Stimulated activated naive B cell treated with anti-CD40 and anti-IgM and Interleukin-4, amounts not matched to agents 10 μg/mL and 1 μg/mL and 100 μg/mL, for 72 hours (primary cell): Measurements from ENCODE around the gene OTULIN.

Source experiments
- ATAC-seq, 2 donors: fragments of 150-1000 bp; cut with Tn5 transposase; replicated peaks; 2 replicates each; pipeline ENCODE4 v1.10.0; 2021; ENCODE audit warnings: moderate library complexity in 1 of 2
- DNase-seq: peaks from one replicate; pipeline ENCODE4 v3.0.0; 2021
- H3K27ac Mint-ChIP-seq: one replicate; pipeline ENCODE4 v1.8.0; 2022; ENCODE audit warnings: mild to moderate bottlenecking, mixed read lengths
- H3K27me3 Mint-ChIP-seq, 2 donors: one replicate each; pipeline ENCODE4 v1.8.0; 2022; ENCODE audit warnings: mixed read lengths in 2 of 2
- H3K36me3 Mint-ChIP-seq, 2 donors: one replicate each; pipeline ENCODE4 v1.8.0; 2022; ENCODE audit warnings: mixed read lengths in 2 of 2, mild to moderate bottlenecking in 1 of 2
- H3K4me1 Mint-ChIP-seq, 2 donors: one replicate each; pipeline ENCODE4 v1.8.0; 2022; ENCODE audit warnings: mixed read lengths in 2 of 2, mild to moderate bottlenecking in 1 of 2
- H3K4me3 Mint-ChIP-seq, 2 donors: one replicate each; pipeline ENCODE4 v1.8.0; 2022; ENCODE audit warnings: mild to moderate bottlenecking in 2 of 2, mixed read lengths in 2 of 2, moderate library complexity in 1 of 2
- H3K9me3 Mint-ChIP-seq, 2 donors: one replicate each; pipeline ENCODE4 v1.8.0; 2022; ENCODE audit warnings: mixed read lengths in 2 of 2, mild to moderate bottlenecking in 1 of 2

OTULIN gene

GRCh38 chr5:14741801-14742440, 77.4 kb downstream of the OTULIN start:
- Mint-ChIP-seq H3K36me3 (peaks cover 7 to 19% of the 10 kb centered on the region in 2 donors), H3K4me3 (no peak overlapping the region), H3K27me3 (no peaks in the 10 kb centered on the region), H3K4me1 (peaks cover 10 to 25% of the 10 kb centered on the region in 2 donors), H3K27ac (no peak overlapping the region), H3K9me3 (no peaks in the 10 kb centered on the region)
- DNase-seq (no peak), ATAC-seq (no peak)

DNA sequence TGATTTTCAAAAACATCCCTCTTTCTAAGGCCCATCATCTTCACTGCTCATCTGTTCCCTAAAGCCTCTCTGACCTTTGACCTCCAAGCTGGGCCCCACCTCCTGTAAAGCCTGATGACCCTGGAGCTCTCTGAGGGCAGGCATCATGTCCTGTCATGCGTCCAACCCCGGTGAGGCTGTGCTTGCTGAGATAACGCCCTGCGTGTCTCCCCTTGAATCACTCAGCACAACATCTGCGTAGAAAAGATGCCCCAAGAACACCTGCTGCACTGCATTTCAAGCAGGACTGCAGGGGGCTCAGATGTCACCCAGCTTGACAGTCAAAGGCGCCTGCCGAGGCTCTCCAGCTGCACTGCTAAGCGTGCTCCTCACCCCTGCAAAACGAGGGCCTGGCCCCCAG, 78.0 kb downstream of the OTULIN start:
- no peaks in the 10 kb centered on the region for H3K9me3 Mint-ChIP-seq
- ATAC-seq (no peak), DNase-seq (no peak)
- no peaks in the 10 kb centered on the region for H3K27me3 Mint-ChIP-seq
- H3K27ac Mint-ChIP-seq: no peak overlapping the region
- H3K4me1 Mint-ChIP-seq: peaks cover 10 to 25% of the 10 kb centered on the region in 2 donors
- no peak overlapping the region for H3K4me3 Mint-ChIP-seq
- peaks cover 8 to 19% of the 10 kb centered on the region in 2 donors for H3K36me3 Mint-ChIP-seq

GRCh38 chr5:14743601-14744295, 79.2 kb downstream of the OTULIN start:
- Mint-ChIP-seq H3K36me3 (peaks cover 8 to 19% of the 10 kb centered on the region in 2 donors), H3K4me3 (no peak overlapping the region), H3K9me3 (no peaks in the 10 kb centered on the region), H3K4me1 (peaks cover 10 to 25% of the 10 kb centered on the region in 2 donors), H3K27me3 (no peaks in the 10 kb centered on the region), H3K27ac (no peak overlapping the region)
- ATAC-seq: peak in 1 of 2 donors; percentile 42
- DNase-seq: no peak

DNA sequence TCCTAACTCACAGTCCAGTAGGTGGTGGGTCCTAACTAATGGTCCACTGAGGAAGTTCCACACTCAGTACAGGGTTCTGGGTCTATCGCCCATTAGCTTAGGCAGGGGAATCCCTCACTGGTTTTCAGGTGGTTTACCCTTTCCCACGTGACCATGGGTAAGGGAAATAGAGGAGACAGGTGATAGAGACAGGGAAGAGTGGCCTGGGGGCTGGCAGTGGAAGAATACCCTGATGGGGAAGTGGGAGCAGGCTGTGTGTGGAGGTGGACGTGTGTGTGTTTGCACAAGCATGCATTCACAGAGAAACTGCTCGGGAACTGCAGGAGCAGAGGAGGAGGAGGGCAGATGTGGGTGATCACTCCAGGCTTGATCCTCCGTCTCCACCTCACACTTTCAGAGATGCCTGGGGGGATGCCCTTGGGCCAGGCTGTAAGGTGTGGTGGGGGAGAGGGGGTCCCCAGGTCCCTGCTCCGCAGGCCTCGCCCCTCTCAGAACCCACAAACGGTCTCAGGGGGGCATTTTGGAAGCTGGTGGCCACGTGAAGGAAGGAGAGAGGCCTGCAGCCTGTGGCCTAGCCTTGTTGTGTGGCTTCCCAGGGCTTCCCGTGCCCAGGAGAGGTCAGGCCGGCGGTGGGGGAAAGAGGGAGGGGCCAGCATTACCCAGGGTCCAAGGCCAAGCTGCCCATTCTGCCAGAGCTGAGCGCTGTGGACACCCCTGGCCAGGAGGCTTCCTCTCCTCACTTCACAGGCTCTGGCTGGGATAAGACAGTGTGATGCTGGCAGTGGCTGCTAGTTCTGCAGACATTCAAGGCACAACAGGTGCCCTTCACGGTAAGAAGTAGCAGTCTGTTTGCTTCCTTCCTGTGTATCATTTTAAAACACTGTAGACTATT, 80.0 kb downstream of the OTULIN start:
- Mint-ChIP-seq H3K27ac (peak overlapping the region; percentile 68), H3K27me3 (no peaks in the 10 kb centered on the region), H3K4me1 (peaks cover 10 to 25% of the 10 kb centered on the region in 2 donors), H3K9me3 (no peaks in the 10 kb centered on the region), H3K4me3 (no peak overlapping the region), H3K36me3 (peaks cover 8 to 19% of the 10 kb centered on the region in 2 donors)
- DNase-seq (no peak), ATAC-seq (peak; percentile 69)

GRCh38 chr5:14745188-14745563, 80.7 kb downstream of the OTULIN start:
- Mint-ChIP-seq H3K36me3 (peaks cover 8 to 20% of the 10 kb centered on the region in 2 donors), H3K4me3 (no peak overlapping the region), H3K27ac (no peak overlapping the region), H3K4me1 (peaks cover 10 to 25% of the 10 kb centered on the region in 2 donors), H3K27me3 (no peaks in the 10 kb centered on the region), H3K9me3 (no peaks in the 10 kb centered on the region)
- ATAC-seq (peak in 1 of 2 donors; percentile 30), DNase-seq (no peak)

GRCh38 chr5:14745753-14746152, 81.2 kb downstream of the OTULIN start:
- ATAC-seq (peak; percentile 34 to 40), DNase-seq (no peak)
- Mint-ChIP-seq H3K27me3 (no peaks in the 10 kb centered on the region), H3K9me3 (no peaks in the 10 kb centered on the region), H3K36me3 (peaks cover 8 to 24% of the 10 kb centered on the region in 2 donors), H3K4me1 (peaks cover 10 to 25% of the 10 kb centered on the region in 2 donors), H3K27ac (no peak overlapping the region), H3K4me3 (no peak overlapping the region)

GRCh38 chr5:14748180-14748900, 83.8 kb downstream of the OTULIN start:
- Mint-ChIP-seq H3K4me3 (no peak overlapping the region), H3K9me3 (no peaks in the 10 kb centered on the region), H3K36me3 (peaks cover 10 to 24% of the 10 kb centered on the region in 2 donors), H3K27ac (no peak overlapping the region), H3K4me1 (peaks cover 13 to 34% of the 10 kb centered on the region in 2 donors), H3K27me3 (no peaks in the 10 kb centered on the region)
- ATAC-seq: no peak
- DNase-seq: no peak
